Thyroid gland (tissue), 4 donors: ENCODE measurements around the gene KLF3. TPM values are rescaled to one million over a fixed set of nuclear protein-coding genes. Genes with fewer than 3 reads are reported as not detected.

Source experiments
- DNase-seq, 2 donors: peaks; one replicate each; pipeline ENCODE4 v3.0.0-alpha.2; 2019
- H3K27ac ChIP-seq, 3 donors: fragments of 200-600 bp; sonication (generic); 1 replicate in 2 of 3; 2 replicates in 1 of 3; pipeline ENCODE4 v1.5.1; 2016 to 2019; ENCODE audit warnings: mild to moderate bottlenecking in 1 of 3, moderate library complexity in 1 of 3
- H3K27me3 ChIP-seq: fragments of 200-600 bp; sonication (generic); one replicate; pipeline ENCODE4 v1.5.1; 2019
- H3K36me3 ChIP-seq, 2 donors: fragments of 200-600 bp; sonication (generic); one replicate each; pipeline ENCODE4 v1.5.1; 2016 to 2019
- H3K4me1 ChIP-seq, 2 donors: fragments of 200-600 bp; sonication (generic); one replicate each; pipeline ENCODE4 v1.5.1; 2017 to 2019
- H3K4me3 ChIP-seq, 3 donors: fragments of 200-600 bp; sonication (generic); replicated peaks in 1 of 3; 1 replicate in 2 of 3; 2 replicates in 1 of 3; pipeline ENCODE4 v1.5.1; 2016; ENCODE audit warnings: mild to moderate bottlenecking in 1 of 3
- H3K9me3 ChIP-seq: fragments of 200-600 bp; sonication (generic); one replicate; pipeline ENCODE4 v1.5.1; 2017
- POLR2A ChIP-seq, 2 donors: fragments of 450-650 bp; IDR thresholded peaks; one replicate each; pipeline ENCODE4 v1.6.1; 2017; ENCODE audit warnings: antibody characterized with exemption in 2 of 2, mild to moderate bottlenecking in 2 of 2, moderate library complexity in 1 of 2
- WGBS, 2 donors: methylation state at CpG; one replicate each; pipeline ENCODE4 v1.1.5; 2017; 5-methylcytosine and 5-hydroxymethylcytosine counted together
- intact Hi-C: fragments of 100-400 bp; cut with DNase I; formaldehyde crosslinking; loops from one replicate; pipeline ENCODE4 v1.15.1; 2023
- total RNA-seq, 4 donors: library from RNA; depleted of rRNA; stranded (reverse); fragments of >200 nt; gene quantifications; one replicate each; pipeline ENCODE4 v1.2.3, GENCODE V29; 2016
- TF ChIP-seq, protein P1 (sequence below), 6 experiments: fragments of 200-600 bp in 3 of 6; fragments of 450-650 bp in 3 of 6; sonication (generic) in 3 of 6; IDR thresholded peaks; one replicate each; pipeline ENCODE4 v1.5.1; 2016 to 2019; ENCODE audit warnings: antibody characterized with exemption in 6 of 6, mild to moderate bottlenecking in 2 of 6, inconsistent platforms in 1 of 6, moderate library complexity in 1 of 6

The KLF3 gene
- total RNA-seq, 4 donors from 2014 or later = 60.4 to 71.2 (median 64.8) TPM

DNA sequence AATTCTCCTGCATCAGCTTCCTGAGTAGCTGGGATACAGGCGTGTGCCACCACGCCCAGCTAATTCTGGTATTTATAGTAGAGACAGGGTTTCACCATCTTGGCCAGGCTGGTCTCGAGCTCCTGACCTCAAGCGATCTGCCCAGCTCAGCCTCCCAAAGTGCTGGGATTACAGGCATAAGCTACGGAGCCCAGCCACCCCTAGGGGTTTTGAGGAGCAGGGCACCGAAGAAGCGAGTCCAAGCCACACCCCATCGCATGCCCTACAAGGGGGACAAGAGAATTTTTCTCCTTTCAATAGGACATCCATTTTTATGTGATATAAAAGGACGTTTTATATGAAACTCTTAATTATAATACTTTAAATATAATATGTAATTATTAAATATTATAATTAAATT lies 13.9 kb upstream of the KLF3 start:
- TF ChIP-seq POLR2A (IDR thresholded peaks at IDR 0.05) = no peak
- TF ChIP-seq, protein P1, sequence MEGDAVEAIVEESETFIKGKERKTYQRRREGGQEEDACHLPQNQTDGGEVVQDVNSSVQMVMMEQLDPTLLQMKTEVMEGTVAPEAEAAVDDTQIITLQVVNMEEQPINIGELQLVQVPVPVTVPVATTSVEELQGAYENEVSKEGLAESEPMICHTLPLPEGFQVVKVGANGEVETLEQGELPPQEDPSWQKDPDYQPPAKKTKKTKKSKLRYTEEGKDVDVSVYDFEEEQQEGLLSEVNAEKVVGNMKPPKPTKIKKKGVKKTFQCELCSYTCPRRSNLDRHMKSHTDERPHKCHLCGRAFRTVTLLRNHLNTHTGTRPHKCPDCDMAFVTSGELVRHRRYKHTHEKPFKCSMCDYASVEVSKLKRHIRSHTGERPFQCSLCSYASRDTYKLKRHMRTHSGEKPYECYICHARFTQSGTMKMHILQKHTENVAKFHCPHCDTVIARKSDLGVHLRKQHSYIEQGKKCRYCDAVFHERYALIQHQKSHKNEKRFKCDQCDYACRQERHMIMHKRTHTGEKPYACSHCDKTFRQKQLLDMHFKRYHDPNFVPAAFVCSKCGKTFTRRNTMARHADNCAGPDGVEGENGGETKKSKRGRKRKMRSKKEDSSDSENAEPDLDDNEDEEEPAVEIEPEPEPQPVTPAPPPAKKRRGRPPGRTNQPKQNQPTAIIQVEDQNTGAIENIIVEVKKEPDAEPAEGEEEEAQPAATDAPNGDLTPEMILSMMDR (IDR thresholded peaks at IDR 0.05) = no peak
- no peaks in the 10 kb centered on the region for H3K4me1 ChIP-seq
- no peak overlapping the region for H3K27ac ChIP-seq
- DNase-seq = no peak
- WGBS, 2 donors = 87 to 91% methylated on average over 9 of the region's 9 CpGs
- H3K4me3 ChIP-seq = no peak overlapping the region
- H3K36me3 ChIP-seq = no peaks in the 10 kb centered on the region
- H3K9me3 ChIP-seq = no peaks in the 10 kb centered on the region
- intact Hi-C loops = loop anchor here (10.0 kb wide), 2 partner anchors 45 to 95 kb away; no protein-coding TSS in a partner anchor
- H3K27me3 ChIP-seq = no peaks in the 10 kb centered on the region

DNA sequence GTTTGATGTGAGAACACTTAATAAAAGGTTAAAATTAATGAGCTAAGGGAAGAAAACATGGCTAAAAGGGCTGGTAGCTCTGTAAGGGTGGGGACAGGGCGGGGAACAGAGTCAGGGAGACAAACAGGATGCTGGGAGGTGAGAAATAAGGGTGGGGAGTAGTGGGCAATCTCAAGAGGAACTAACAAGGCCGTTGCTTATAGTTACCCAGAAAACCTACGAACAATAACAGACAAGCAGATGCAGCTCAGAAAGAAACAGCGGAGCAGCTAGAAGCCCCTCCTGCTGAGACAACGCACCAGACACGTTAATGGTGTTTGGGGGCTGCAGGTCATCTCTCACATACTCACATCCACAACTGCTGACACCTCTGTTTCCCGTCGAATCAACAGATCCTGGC lies 9.7 kb upstream of the KLF3 start:
- no peaks in the 10 kb centered on the region for H3K36me3 ChIP-seq
- no peak overlapping the region for H3K4me3 ChIP-seq
- H3K27ac ChIP-seq = no peak overlapping the region
- intact Hi-C loops = loop anchor here (10.0 kb wide), 2 partner anchors 49 to 99 kb away; no protein-coding TSS in a partner anchor
- no peak for TF ChIP-seq POLR2A (IDR thresholded peaks at IDR 0.05)
- TF ChIP-seq, protein P1 (IDR thresholded peaks at IDR 0.05) = no peak
- WGBS, 2 donors = 63 to 73% methylated on average over 8 of the region's 8 CpGs
- no peaks in the 10 kb centered on the region for H3K27me3 ChIP-seq
- no peaks in the 10 kb centered on the region for H3K9me3 ChIP-seq
- no peaks in the 10 kb centered on the region for H3K4me1 ChIP-seq
- no peak for DNase-seq

DNA sequence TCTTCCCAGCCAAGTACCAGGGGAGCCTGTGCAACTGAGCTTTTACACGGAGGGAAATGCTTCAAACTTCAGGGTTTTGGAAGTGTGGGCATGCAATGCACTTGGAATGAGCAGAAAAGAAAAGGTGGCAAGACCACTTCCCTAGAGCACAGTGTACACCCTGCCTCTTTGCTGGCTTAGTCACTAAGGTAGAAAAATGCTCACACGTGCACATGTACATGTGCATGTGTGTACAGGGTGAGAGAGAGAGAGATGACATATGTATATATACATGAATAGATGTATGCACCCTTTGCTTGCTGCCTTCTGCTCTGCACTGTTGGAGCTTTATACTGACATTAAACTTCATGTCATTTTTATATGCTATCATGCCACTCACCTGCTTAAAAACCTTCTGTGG lies 7.9 kb upstream of the KLF3 start:
- H3K36me3 ChIP-seq = no peaks in the 10 kb centered on the region
- H3K27ac ChIP-seq = no peak overlapping the region
- no peak overlapping the region for H3K4me3 ChIP-seq
- TF ChIP-seq, protein P1 (IDR thresholded peaks at IDR 0.05) = no peak
- TF ChIP-seq POLR2A (IDR thresholded peaks at IDR 0.05) = no peak
- 61 to 63% methylated on average over 2 of the region's 2 CpGs for WGBS, 2 donors
- H3K27me3 ChIP-seq = no peaks in the 10 kb centered on the region
- no peak for DNase-seq
- intact Hi-C loops = loop anchor here (10.0 kb wide), 2 partner anchors 51 to 101 kb away; no protein-coding TSS in a partner anchor
- H3K9me3 ChIP-seq = no peaks in the 10 kb centered on the region
- no peaks in the 10 kb centered on the region for H3K4me1 ChIP-seq

DNA sequence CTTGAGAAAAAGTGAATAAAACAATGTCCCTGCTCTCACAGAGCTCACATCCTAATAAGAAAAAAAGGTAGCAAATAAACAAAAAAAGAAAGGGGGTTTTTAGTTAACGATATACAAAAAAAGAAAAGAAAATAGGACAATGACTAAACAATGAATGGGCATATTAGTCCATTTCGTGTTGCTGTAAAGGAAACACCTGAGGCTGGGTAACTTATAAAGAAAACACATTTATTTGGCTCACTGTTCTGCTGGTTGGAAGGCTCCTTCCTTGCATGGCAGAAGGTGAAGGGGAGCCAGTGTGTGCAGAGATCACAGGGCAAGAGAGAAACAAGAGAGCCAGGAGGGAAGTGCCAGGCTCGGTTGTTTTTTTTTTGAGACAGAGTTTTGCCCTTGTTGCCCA lies 4.7 kb upstream of the KLF3 start:
- no peak for TF ChIP-seq POLR2A (IDR thresholded peaks at IDR 0.05)
- Histone ChIP-seq H3K36me3 (no peaks in the 10 kb centered on the region), H3K27ac (no peak overlapping the region), H3K9me3 (no peaks in the 10 kb centered on the region), H3K4me3 (no peak overlapping the region), H3K4me1 (peaks cover 0 to 12% of the 10 kb centered on the region in 2 donors), H3K27me3 (no peaks in the 10 kb centered on the region)
- DNase-seq = no peak
- 71 to 73% methylated on average over 3 of the region's 3 CpGs for WGBS, 2 donors
- intact Hi-C loops = loop anchor here (10.0 kb wide), 2 partner anchors 55 to 105 kb away; no protein-coding TSS in a partner anchor

DNA sequence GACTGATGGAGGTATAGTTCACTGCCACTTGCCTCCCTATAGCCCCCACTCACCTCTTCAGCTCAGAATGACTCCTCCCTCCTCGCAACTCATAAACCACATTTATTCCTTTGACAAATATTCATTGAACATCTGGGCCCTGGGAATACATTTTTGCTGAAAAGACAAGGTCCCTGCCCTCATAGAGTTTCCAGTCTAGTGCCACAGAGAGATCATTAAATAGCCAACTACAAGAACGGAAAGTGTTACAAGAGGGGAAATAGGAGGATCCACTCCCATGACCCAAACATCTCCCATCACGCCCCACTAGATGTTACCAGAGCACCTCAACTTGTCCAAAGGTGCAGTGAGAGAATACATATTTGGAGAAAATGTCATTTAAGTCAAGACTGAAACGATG lies 3.2 kb upstream of the KLF3 start:
- intact Hi-C loops = no loop called here
- TF ChIP-seq POLR2A (IDR thresholded peaks at IDR 0.05) = no peak
- TF ChIP-seq, protein P1 (IDR thresholded peaks at IDR 0.05) = no peak
- 97 to 99% methylated on average over 4 of the region's 4 CpGs for WGBS, 2 donors

More for the DNA sequence above, 3.2 kb upstream of the KLF3 start:
- Histone ChIP-seq H3K36me3 (no peaks in the 10 kb centered on the region), H3K9me3 (no peaks in the 10 kb centered on the region), H3K27me3 (no peaks in the 10 kb centered on the region), H3K4me1 (peaks cover 2 to 12% of the 10 kb centered on the region in 2 donors), H3K4me3 (no peak overlapping the region), H3K27ac (no peak overlapping the region)
- no peak for DNase-seq
